GM12878 (cell line): ENCODE measurements around the gene CCS.

ENCODE experiments used
- ATF3 ChIP-seq: IDR thresholded peaks from 2 replicates; pipeline ENCODE4 v1.6.1; 2011; ENCODE audit warnings: low read depth, mild to moderate bottlenecking, low read length, moderate library complexity, borderline replicate concordance; ENCODE audit errors: extremely low read depth
- DPF2 ChIP-seq: fragments of 450-650 bp; IDR thresholded peaks from 2 replicates; pipeline ENCODE4 v1.6.1; 2017; ENCODE audit warnings: mild to moderate bottlenecking
- ELK1 ChIP-seq: IDR thresholded peaks from 2 replicates; pipeline ENCODE4 v1.6.1; 2012; ENCODE audit warnings: low read depth, low read length, improper control_type of control experiment
- ESRRA ChIP-seq: IDR thresholded peaks from 2 replicates; pipeline ENCODE4 v1.6.1; 2012; ENCODE audit warnings: mild to moderate bottlenecking, low read length, improper control_type of control experiment
- MYC ChIP-seq: IDR thresholded peaks from 2 replicates; pipeline ENCODE4 v1.6.1; 2011; ENCODE audit warnings: mild to moderate bottlenecking, low read length, moderate library complexity, inconsistent platforms; ENCODE audit not compliant: insufficient read depth, insufficient replicate concordance, insufficient read length, severe bottlenecking
- TF ChIP-seq, protein P1 (sequence below): IDR thresholded peaks from 2 replicates; pipeline ENCODE4 v1.6.1; 2012; ENCODE audit warnings: mild to moderate bottlenecking, low read depth, low read length

GRCh38 chr11:66547662-66548009, 45.3 kb upstream of the CCS start:
- TF ChIP-seq MYC (no peak), ESRRA (no peak), ATF3 (no peak), DPF2 (no peak), ELK1 (no peak)
- TF ChIP-seq, protein P1, sequence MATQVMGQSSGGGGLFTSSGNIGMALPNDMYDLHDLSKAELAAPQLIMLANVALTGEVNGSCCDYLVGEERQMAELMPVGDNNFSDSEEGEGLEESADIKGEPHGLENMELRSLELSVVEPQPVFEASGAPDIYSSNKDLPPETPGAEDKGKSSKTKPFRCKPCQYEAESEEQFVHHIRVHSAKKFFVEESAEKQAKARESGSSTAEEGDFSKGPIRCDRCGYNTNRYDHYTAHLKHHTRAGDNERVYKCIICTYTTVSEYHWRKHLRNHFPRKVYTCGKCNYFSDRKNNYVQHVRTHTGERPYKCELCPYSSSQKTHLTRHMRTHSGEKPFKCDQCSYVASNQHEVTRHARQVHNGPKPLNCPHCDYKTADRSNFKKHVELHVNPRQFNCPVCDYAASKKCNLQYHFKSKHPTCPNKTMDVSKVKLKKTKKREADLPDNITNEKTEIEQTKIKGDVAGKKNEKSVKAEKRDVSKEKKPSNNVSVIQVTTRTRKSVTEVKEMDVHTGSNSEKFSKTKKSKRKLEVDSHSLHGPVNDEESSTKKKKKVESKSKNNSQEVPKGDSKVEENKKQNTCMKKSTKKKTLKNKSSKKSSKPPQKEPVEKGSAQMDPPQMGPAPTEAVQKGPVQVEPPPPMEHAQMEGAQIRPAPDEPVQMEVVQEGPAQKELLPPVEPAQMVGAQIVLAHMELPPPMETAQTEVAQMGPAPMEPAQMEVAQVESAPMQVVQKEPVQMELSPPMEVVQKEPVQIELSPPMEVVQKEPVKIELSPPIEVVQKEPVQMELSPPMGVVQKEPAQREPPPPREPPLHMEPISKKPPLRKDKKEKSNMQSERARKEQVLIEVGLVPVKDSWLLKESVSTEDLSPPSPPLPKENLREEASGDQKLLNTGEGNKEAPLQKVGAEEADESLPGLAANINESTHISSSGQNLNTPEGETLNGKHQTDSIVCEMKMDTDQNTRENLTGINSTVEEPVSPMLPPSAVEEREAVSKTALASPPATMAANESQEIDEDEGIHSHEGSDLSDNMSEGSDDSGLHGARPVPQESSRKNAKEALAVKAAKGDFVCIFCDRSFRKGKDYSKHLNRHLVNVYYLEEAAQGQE: no peak
